ENCODE data around the gene LYRM4. TPM values are rescaled to one million over a fixed set of nuclear protein-coding genes. Genes with fewer than 3 reads are reported as not detected.

Gene LYRM4
- total RNA-seq, 4 donors from 2014 or later = 21.4 to 47.8 (median 26.2) TPM

DNA sequence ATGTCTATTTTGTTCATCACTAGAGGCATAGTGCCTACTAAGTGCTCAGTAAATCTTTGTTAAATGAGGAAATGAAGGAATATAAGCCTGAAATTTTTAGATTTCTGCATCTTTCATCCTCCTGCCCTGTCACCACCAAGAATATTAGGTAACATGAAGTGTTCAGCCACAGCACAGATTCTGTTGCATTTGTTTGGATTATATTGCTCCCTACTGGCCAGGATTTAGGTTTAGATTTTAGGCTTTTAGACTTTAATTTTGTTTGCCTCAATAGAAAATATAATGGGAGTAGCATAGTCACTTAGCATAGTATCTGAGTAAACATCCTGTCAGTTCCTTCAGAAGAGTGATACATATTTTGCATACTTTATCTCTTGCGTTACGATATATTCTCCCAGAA is 14.7 kb upstream of the LYRM4 start:
- no peak for ATAC-seq (ENCODE audit: low FRiP score)
- no peak for DNase-seq (ENCODE audit: low spot score)
- no peak for TF ChIP-seq CTCF (IDR thresholded peaks at IDR 0.05)

DNA sequence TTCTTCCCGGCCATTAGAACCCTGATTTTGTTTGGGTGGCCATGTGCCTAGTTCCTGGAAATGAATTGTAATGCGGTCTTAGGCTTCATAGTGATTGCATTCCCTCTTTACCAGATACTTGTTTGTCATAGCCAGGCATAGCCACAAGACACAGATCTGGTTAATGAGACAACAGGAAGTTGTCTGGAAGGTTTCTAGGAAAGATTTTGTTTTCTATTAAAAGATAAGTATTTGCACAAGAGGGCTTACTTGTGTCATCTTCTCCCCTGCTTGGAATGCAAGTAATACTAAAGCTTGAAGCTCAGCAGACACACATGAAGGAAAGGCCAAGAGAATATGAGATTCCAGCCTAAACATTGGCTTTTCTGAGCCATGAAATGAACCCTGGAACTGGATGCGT is 13.5 kb upstream of the LYRM4 start:
- no peak for TF ChIP-seq CTCF (IDR thresholded peaks at IDR 0.05)

DNA sequence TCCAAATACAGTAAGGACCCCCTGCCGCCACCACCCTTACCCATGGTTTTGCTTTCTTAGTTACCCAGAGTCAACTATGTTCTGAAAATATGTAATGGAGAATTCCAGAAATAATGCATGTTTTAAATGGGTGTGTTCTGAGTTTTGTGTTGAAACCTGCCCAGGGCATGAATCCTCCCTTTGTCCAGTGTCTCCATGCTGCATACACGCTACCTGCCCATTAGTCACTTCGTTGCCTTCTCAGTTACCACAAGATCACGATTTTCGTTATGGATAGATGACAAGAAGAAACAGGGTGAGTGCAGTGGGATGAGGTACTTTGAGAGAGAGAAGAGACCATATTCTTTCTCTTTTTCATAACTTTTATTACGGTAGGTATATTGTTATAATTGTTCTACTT is 11.2 kb upstream of the LYRM4 start:
- ATAC-seq (ENCODE audit: low FRiP score) (no peak), DNase-seq (ENCODE audit: low spot score) (no peak)
- no peak for TF ChIP-seq CTCF (IDR thresholded peaks at IDR 0.05)

More for the DNA sequence above, 13.5 kb upstream of the LYRM4 start:
- DNase-seq (ENCODE audit: low spot score) = no peak
- no peak for ATAC-seq (ENCODE audit: low FRiP score)

GRCh38 chr6:5270093-5270680 is 9.4 kb upstream of the LYRM4 start:
- ATAC-seq (ENCODE audit: low FRiP score) (no peak), DNase-seq (ENCODE audit: low spot score) (no peak)
- TF ChIP-seq CTCF (IDR thresholded peaks at IDR 0.05) = no peak

DNA sequence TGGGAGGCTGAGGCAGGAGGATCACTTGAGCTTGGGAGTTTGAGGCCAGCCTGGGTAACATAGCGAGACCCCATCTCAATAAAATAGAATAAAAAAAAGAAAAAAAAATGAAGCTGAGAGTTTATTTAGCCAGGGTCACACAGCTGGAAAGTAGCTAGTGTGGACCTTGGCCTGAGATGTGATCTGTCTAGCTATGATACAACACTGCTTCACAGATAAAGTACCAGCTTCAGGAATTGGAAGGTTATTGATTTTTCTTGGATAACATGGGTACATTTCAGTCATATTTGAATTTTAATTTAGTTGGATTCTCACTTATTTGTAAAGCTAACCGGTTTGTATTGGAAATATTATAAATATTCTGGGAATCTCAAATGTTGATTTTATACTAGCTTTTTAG is 5.7 kb upstream of the LYRM4 start:
- no peak for TF ChIP-seq CTCF (IDR thresholded peaks at IDR 0.05)

DNA sequence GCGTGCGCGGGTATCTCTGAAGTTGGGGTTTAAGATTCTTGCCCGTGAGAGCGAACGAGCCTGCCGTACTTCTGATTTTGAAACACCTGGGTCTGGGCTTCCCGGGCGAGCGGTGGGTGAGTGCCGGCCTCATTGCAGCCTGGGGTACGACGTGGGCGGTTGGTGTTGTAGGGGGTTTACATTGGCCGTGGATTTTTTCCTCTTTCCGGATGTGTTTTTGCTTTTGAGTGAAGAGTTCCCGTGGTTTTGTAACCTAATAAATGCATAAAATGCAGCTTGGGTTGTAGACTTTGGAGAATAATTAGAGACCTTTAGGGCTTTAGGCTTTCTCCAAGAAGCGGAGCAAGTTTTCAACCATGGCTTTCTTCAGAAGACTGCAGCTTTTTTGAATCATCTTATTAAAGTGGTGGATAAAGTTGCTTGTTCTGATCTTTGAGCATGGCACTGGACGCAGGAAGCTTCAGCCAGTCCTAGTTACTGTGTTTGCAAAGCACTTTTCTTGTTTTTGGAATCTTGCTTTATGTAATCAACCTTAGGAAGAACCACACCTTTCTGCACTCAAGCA is 877 bp upstream of the LYRM4 start:
- no peak for TF ChIP-seq CTCF (IDR thresholded peaks at IDR 0.05)
- DNase-seq (ENCODE audit: low spot score) = no peak
- no peak for ATAC-seq (ENCODE audit: low FRiP score)

More for the DNA sequence above, 5.7 kb upstream of the LYRM4 start:
- no peak for ATAC-seq (ENCODE audit: low FRiP score)
- DNase-seq (ENCODE audit: low spot score) = no peak

DNA sequence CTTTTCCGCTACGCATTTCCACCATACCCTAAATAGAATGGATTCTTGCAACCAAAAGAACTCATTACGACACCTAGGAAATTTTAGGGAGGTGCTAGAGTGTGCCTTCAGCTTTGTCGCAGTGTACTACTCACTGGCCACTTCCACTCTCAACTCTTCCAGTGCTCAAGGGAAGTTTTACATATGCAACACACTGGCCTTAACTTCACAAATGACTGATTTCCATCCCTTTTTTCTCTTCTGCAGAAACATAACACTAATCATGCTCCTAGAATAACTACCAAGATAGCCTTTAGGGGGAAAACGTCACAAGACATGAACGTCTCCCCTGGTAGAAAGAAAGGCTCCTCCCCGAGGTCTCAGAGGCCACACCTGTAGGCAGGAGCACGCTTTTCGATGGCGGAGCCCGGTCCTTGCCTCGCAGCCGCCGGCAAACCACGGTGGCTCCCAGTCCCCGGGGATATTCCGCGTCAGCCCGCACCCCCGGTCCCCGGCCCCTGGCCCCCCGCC is 584 bp downstream of the LYRM4 start:
- TF ChIP-seq CTCF (IDR thresholded peaks at IDR 0.05) = no peak
- ATAC-seq (ENCODE audit: low FRiP score) (peak; percentile 76), DNase-seq (ENCODE audit: low spot score) (no peak)

All from omental fat pad (tissue), 4 donors.